H1 (cell line): ENCODE data around the gene CHRDL1. TPM values are rescaled to one million over a fixed set of nuclear protein-coding genes. Genes with fewer than 3 reads are reported as not detected.

Experiments used
- GTF2F1 ChIP-seq: IDR thresholded peaks from 2 replicates; pipeline ENCODE4 v1.6.1; 2012; ENCODE audit warnings: low read depth, low read length, improper control_type of control experiment, borderline replicate concordance
- polyA plus RNA-seq, 7 experiments: library from polyadenylated mRNA; depleted of rRNA in 3 of 7; stranded (reverse) in 5 of 7; unstranded in 2 of 7; fragments of >200 nt in 5 of 7; fragments of 200-250 nt in 2 of 7; gene quantifications; 1 replicate in 5 of 7; 2 replicates in 1 of 7; 4 replicates in 1 of 7; pipeline versions ENCODE4 v1.2.1 to v1.2.3, GENCODE V29; 2011 to 2013; ENCODE audit warnings: missing spikeins in 2 of 7, mixed read lengths in 2 of 7
- total RNA-seq: library from RNA; stranded (reverse); fragmentation: NEBNext Ultra II Directional; extraction: Animal tissue kit (Norgen Biotek cat#: 25700); gene quantifications from 2 replicates; pipeline ENCODE4 v1.2.1, GENCODE V29; 2021

CHRDL1 gene
- total and polyA plus RNA-seq, 2 of the 8 experiments (the other 6 are each of a cell fraction or from before 2014, with no cell fraction given): 5.6 to 15.6 TPM

DNA sequence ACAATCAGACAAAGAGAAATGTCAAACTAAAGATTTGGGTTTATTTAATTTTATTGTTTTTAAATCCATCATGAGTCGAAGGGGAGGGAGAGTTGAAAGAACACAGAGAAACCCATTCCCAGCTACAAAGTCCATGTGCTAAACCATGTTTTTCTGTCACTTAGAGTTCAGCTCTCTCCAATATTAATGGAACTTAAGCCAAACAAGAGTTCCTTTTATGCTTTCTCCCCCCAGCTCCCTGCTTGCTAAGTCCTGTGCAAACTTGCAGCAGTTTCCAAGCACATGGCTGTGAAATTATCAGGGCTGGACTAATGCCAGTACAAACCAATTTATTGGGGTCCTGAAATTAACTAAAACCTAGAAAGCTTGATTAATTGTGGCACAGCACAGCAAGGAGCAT, 9.7 kb upstream of the CHRDL1 start (continued):
- TF ChIP-seq GTF2F1: no peak
- TF ChIP-seq, all 59 proteins: peak for 0
